OCI-LY3 (cell line): ENCODE data around the gene P2RX4.

ENCODE experiments used
- EZH2phosphoT487 ChIP-seq: fragments of 200-600 bp; shearing (Covaris generic); IDR thresholded peaks from 2 replicates; pipeline ENCODE4 v1.6.1; 2018; ENCODE audit warnings: antibody characterized with exemption, mixed run types, low read depth
- TF ChIP-seq, protein P1 (sequence below): fragments of 200-600, 300-600 bp; sonication (generic); IDR thresholded peaks from 2 replicates; pipeline ENCODE4 v1.5.1; 2014; ENCODE audit warnings: antibody characterized with exemption, low read length, low read depth

DNA sequence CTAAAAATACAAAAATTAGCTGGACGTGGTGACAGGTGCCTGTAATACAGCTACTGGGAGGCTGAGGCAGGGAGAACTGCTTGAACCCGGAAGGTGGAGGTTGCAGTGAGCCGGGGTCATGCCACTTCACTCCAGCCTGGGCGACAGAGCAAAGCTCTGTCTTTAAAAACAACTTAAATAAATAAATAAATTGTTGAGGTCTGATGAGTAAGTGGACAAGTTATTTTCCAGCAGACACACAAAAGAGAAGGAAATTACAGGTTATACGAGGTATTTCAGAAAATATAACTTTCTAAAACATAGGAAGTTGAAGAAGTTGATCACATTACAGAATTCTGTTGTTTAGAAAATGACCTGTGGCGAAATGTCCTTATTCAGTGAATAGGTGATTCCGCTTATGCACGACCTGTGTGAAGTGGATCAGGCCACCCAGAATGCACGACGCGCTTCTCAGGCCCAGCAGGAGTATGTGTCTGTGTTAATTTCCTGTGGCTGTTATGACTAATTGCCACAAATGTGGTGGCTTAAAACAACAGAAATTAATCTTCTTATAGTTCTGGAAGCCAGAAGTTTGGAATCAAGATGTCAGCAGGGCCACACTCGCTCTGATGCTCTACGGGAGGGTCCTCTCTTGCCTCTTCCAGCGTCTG is 39.2 kb upstream of the P2RX4 start:
- TF ChIP-seq, protein P1, sequence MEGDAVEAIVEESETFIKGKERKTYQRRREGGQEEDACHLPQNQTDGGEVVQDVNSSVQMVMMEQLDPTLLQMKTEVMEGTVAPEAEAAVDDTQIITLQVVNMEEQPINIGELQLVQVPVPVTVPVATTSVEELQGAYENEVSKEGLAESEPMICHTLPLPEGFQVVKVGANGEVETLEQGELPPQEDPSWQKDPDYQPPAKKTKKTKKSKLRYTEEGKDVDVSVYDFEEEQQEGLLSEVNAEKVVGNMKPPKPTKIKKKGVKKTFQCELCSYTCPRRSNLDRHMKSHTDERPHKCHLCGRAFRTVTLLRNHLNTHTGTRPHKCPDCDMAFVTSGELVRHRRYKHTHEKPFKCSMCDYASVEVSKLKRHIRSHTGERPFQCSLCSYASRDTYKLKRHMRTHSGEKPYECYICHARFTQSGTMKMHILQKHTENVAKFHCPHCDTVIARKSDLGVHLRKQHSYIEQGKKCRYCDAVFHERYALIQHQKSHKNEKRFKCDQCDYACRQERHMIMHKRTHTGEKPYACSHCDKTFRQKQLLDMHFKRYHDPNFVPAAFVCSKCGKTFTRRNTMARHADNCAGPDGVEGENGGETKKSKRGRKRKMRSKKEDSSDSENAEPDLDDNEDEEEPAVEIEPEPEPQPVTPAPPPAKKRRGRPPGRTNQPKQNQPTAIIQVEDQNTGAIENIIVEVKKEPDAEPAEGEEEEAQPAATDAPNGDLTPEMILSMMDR: no peak
- TF ChIP-seq EZH2phosphoT487: no peak
